Calu3 (cell line): Measurements from ENCODE around the gene LACTB. TPM values are rescaled to one million over a fixed set of nuclear protein-coding genes. Genes with fewer than 3 reads are reported as not detected.
A peak's percentile ranks its signal among the peaks of the same experiment; 100 is the strongest.

Source experiments
- BruUV-seq: library from RNA; stranded (reverse); fragments of 400-500 nt; replicated peaks from 2 replicates; lab custom pipeline; 2021; lab: Mats Ljungman, UMichigan
- CTCF ChIA-PET: fragments of 300-600 bp; sonication (Branson Sonifier 250); formaldehyde crosslinking; loops from one replicate; lab custom pipeline; 2022; ENCODE audit warnings: antibody characterized with exemption; lab: Charles Lee
- DNase-seq: peaks from one replicate; pipeline ENCODE4 v3.0.0; 2022
- H3K27ac Mint-ChIP-seq: one replicate; pipeline ENCODE4 v1.8.0; 2022; ENCODE audit warnings: mixed read lengths; ENCODE audit not compliant: unreplicated experiment
- H3K27me3 Mint-ChIP-seq: one replicate; pipeline ENCODE4 v1.8.0; 2022; ENCODE audit warnings: mixed read lengths; ENCODE audit not compliant: unreplicated experiment
- H3K36me3 Mint-ChIP-seq: one replicate; pipeline ENCODE4 v1.8.0; 2022; ENCODE audit warnings: mild to moderate bottlenecking, moderate library complexity, mixed read lengths; ENCODE audit not compliant: insufficient read depth, unreplicated experiment
- H3K4me1 Mint-ChIP-seq: one replicate; pipeline ENCODE4 v1.8.0; 2022; ENCODE audit warnings: mild to moderate bottlenecking, low read depth, mixed read lengths; ENCODE audit not compliant: unreplicated experiment
- H3K4me3 Mint-ChIP-seq: one replicate; pipeline ENCODE4 v1.8.0; 2022; ENCODE audit warnings: mild to moderate bottlenecking, low read depth, moderate library complexity, mixed read lengths; ENCODE audit not compliant: unreplicated experiment
- H3K9me3 Mint-ChIP-seq: one replicate; pipeline ENCODE4 v1.8.0; 2022; ENCODE audit warnings: low read depth, mixed read lengths; ENCODE audit not compliant: unreplicated experiment
- intact Hi-C: fragments of 100-400 bp; cut with micrococcal nuclease; formaldehyde crosslinking; loops from one replicate; pipeline ENCODE4 v1.10.0; 2022; ENCODE audit not compliant: unreplicated experiment
- total RNA-seq: library from RNA; stranded (reverse); gene quantifications from 2 replicates; pipeline ENCODE4 v1.2.3, GENCODE V29; 2022
- TF ChIP-seq, protein P1 (sequence below): fragments of 200-600 bp; IDR thresholded peaks from one replicate; pipeline ENCODE4 v1.8.0; 2022; ENCODE audit warnings: antibody characterized with exemption; ENCODE audit not compliant: unreplicated experiment

Gene LACTB
- total RNA-seq, 1 experiment from 2014 or later, result 16.1 TPM

DNA sequence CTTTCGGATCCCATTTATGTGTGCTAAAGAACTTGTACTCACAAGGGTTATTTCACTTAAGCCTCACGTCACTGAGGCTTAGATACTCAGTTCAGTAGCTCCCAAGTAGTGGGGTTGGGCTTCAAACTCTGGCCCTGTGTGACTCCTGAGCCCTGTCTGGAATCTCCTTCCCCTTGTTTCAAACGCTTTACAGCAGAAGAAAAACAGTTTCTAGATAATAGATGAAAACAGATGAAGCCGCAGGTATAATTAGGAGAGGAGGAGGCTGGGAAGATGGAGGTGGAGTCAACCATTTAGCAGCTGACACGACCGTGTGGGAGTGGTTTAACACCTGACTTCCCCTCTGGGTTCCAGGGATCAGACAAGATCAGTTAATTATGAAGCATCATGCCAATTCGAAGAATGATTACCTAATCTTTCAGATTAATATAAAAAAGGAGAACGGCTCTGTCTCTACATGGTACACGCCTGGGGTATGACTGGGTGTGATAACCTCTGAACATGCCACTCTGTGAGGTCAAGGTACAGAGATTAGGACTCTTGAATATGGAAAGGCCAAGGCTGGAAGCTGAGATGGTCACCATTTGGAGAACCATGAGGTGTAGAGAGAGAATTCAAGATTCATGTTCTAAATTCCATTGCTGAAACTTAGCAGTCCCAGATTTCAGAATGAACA is 48.0 kb upstream of the LACTB start:
- H3K36me3 Mint-ChIP-seq, result peaks cover 56% of the 10 kb centered on the region
- H3K27me3 Mint-ChIP-seq, result no peaks in the 10 kb centered on the region
- CTCF ChIA-PET, result interaction anchor here (0.6 kb wide), 1 partner anchor 9 kb away, joined by 7 read pairs; no protein-coding TSS in a partner anchor
- TF ChIP-seq, protein P1, sequence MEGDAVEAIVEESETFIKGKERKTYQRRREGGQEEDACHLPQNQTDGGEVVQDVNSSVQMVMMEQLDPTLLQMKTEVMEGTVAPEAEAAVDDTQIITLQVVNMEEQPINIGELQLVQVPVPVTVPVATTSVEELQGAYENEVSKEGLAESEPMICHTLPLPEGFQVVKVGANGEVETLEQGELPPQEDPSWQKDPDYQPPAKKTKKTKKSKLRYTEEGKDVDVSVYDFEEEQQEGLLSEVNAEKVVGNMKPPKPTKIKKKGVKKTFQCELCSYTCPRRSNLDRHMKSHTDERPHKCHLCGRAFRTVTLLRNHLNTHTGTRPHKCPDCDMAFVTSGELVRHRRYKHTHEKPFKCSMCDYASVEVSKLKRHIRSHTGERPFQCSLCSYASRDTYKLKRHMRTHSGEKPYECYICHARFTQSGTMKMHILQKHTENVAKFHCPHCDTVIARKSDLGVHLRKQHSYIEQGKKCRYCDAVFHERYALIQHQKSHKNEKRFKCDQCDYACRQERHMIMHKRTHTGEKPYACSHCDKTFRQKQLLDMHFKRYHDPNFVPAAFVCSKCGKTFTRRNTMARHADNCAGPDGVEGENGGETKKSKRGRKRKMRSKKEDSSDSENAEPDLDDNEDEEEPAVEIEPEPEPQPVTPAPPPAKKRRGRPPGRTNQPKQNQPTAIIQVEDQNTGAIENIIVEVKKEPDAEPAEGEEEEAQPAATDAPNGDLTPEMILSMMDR, result no peak
- H3K27ac Mint-ChIP-seq, result peak overlapping the region; percentile 62
- H3K4me1 Mint-ChIP-seq, result peaks cover 29% of the 10 kb centered on the region
- BruUV-seq, result no TSS peak
- intact Hi-C loops, result no loop called here
- no peak overlapping the region for H3K4me3 Mint-ChIP-seq
- DNase-seq, result no peak
- no peaks in the 10 kb centered on the region for H3K9me3 Mint-ChIP-seq

DNA sequence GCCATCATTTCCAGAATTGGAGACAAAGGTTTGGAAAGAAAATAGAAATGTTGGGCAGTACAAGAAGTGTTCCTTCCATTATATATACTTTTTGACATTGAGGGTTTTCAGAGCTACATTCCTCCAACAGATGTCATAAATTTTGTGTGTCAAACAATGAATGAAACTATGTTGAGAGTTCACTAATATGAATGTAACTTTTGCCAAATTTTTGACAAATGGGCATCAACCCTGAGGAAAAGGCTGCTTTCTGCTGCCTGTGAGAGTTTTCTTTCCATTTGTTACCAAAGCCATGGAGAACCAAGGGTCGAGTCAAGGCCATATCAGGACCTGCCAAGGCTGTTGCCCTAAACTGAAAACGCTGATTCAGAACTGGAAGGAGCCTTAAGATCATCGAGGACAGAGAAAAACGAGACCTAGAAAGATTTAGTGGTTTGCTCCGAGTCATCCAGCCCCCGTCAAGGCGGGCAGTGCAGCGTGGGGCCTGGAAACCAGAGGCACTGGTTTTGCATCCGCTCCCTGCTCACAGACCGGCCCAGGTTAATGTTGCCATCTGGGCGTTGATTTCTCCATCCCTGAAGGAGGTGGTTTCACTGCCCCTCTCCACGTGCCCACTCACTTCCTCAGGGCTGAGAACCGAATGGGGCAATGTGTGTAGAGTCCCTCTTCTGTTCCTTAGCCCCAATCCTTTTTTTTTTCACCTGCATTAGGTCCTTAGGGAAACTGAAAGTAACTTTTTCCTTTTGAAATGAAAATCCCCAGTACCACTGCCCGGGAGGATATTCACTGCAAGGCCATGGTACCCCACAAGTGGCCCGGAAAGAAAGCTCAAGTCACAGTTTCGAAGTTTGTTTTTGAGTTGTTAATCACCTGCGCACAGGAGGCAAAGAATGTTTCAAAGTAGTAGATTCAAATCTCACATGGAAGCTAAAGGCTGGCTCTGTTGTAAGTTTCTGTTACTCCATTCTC is 46.4 kb upstream of the LACTB start:
- Mint-ChIP-seq H3K27me3 (no peaks in the 10 kb centered on the region), H3K36me3 (peaks cover 42% of the 10 kb centered on the region), H3K4me1 (peaks cover 20% of the 10 kb centered on the region), H3K4me3 (no peak overlapping the region), H3K27ac (peak overlapping the region; percentile 30), H3K9me3 (no peaks in the 10 kb centered on the region)
- CTCF ChIA-PET, result no interaction called here
- BruUV-seq, result no TSS peak
- no peak for DNase-seq
- TF ChIP-seq, protein P1, result no peak
- intact Hi-C loops, result no loop called here

DNA sequence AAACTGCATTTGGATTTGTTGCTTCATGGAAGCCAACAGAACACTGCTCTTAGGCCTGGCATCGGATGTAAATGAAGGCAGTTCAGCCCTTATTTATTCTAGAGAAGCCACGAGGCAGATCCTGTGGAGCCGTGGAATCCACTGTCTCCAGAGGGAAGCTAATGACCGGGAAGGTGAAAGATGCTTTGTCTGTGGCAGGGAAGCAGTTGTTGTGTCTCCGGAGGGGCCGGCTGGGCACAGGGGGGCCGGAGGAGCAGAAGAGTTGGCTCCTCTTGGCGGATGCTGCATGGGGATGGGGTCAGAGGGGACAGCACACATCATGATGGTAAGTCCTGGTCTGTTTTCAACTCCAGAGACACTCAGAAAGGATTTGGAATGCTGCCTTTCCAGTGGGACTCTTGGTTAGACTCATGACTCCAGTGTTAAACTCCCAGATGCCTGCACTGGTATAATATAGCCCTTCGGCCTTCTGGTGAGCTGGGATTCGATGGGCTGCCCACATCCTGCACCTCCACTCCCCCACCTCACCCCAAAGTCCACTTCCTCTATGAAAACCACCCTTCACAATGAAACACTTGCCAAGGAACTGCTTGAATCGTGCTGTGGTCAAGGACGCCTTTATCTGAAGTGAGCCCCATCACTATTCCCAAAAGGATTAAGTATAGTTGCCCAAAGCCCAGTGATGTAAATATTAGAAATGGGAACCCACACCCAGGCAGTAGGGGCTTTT is 45.5 kb upstream of the LACTB start:
- BruUV-seq, result no TSS peak
- CTCF ChIA-PET, result no interaction called here
- H3K4me3 Mint-ChIP-seq, result no peak overlapping the region

DNA sequence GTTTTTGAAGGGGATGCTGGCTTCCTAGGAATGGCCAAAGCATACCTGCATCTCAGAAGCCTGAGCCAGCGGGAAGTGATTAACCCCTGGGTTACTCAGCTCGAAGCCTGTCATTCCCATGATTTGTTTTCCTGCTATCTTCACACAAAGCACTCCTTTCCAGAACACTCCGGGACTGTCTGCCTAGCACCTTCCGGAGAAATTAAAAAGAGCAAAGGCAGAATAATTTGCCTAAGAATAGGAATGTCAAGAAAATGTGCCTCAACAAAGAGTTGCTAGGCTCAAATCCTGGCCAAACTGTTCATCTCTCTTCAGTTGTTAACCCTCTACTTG is 45.0 kb upstream of the LACTB start:
- no TSS peak for BruUV-seq
- DNase-seq, result no peak
- H3K36me3 Mint-ChIP-seq, result peaks cover 28% of the 10 kb centered on the region
- H3K4me3 Mint-ChIP-seq, result no peak overlapping the region
- no peaks in the 10 kb centered on the region for H3K27me3 Mint-ChIP-seq
- peaks cover 8% of the 10 kb centered on the region for H3K4me1 Mint-ChIP-seq
- intact Hi-C loops, result no loop called here
- no peaks in the 10 kb centered on the region for H3K9me3 Mint-ChIP-seq
- CTCF ChIA-PET, result no interaction called here
- H3K27ac Mint-ChIP-seq, result no peak overlapping the region
- TF ChIP-seq, protein P1, result no peak

More for the DNA sequence above, 45.5 kb upstream of the LACTB start:
- TF ChIP-seq, protein P1, result no peak
- no peak for DNase-seq
- intact Hi-C loops, result no loop called here
- H3K27me3 Mint-ChIP-seq, result no peaks in the 10 kb centered on the region
- peaks cover 13% of the 10 kb centered on the region for H3K4me1 Mint-ChIP-seq
- H3K27ac Mint-ChIP-seq, result no peak overlapping the region
- H3K9me3 Mint-ChIP-seq, result no peaks in the 10 kb centered on the region
- peaks cover 33% of the 10 kb centered on the region for H3K36me3 Mint-ChIP-seq
